Activated naive CD4-positive, alpha-beta T cell treated with anti-CD3 and anti-CD28 coated beads, Interleukin-2, amount 10 ng/mL, durations not matched to agents 7 days and 5 days (primary cell): ENCODE results near the gene FAAP100.
A peak's percentile ranks its signal among the peaks of the same experiment; 100 is the strongest.

Source experiments
- CTCF ChIA-PET: fragments of 350-600 bp; sonication (Branson Sonifier 250); formaldehyde crosslinking; loops from one replicate; lab custom pipeline; 2021; ENCODE audit warnings: antibody characterized with exemption; lab: Charles Lee
- DNase-seq: peaks from one replicate; pipeline ENCODE4 v3.0.0-alpha.2; 2020
- H3K27ac Mint-ChIP-seq: one replicate; pipeline ENCODE4 v1.8.0; 2021; ENCODE audit warnings: mild to moderate bottlenecking, moderate library complexity, mixed read lengths
- H3K27me3 Mint-ChIP-seq: one replicate; pipeline ENCODE4 v1.8.0; 2021; ENCODE audit warnings: mild to moderate bottlenecking, mixed read lengths
- H3K36me3 Mint-ChIP-seq: one replicate; pipeline ENCODE4 v1.8.0; 2021; ENCODE audit warnings: mixed read lengths
- H3K4me1 Mint-ChIP-seq: one replicate; pipeline ENCODE4 v1.8.0; 2021; ENCODE audit warnings: mixed read lengths
- H3K4me3 Mint-ChIP-seq: one replicate; pipeline ENCODE4 v1.8.0; 2021; ENCODE audit warnings: mild to moderate bottlenecking, moderate library complexity, mixed read lengths
- H3K9me3 Mint-ChIP-seq: one replicate; pipeline ENCODE4 v1.8.0; 2021; ENCODE audit warnings: mixed read lengths

FAAP100 gene

DNA sequence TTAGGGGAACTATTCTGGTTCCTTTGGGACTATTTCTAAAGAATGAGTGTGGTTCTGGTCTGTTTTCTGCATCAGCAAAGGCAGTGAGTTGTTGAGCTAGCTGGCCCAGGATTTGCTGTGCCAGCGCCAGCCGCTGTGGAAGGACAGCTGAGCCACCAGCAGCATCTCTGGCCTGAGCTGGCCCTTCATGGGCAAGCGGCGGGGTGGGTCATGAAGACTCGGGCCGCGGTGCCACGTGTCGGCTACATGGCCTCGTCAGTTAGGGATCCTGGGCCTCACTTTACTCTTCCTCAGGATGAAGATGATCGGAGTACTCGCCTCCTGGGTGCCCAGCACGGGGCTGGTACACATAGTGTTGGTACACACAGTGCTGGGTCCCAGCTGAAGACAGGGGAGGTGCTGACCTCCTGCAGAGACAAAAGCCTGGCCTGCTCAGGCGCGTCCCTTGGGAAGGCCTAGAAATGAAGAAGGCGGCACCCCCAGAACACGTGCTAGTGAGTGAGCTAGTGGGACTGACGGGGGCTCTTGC, 17.9 kb upstream of the FAAP100 start:
- CTCF ChIA-PET = interaction anchor here (2.4 kb wide), 1 partner anchor 31 kb away, joined by 9 read pairs; no protein-coding TSS in a partner anchor
- no peak overlapping the region for H3K27ac Mint-ChIP-seq

DNA sequence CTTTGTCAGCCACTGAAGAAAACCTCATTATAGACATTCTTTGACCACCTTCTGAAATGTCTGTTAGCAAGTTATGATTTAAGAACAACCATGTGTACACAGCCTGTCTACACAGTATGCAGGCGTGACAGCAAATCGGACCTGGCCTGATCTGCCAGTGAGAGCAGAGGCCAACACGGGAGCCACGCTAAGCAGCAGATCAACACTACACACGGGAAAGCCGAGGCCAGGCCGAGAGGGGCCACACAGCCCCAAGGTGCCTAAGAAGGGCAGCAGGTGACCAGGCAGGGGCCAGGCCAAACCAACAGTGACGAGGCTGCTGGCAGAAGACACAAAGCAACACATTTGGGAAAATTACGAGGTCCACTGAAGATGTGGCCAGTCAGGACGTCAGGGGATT, 16.3 kb upstream of the FAAP100 start:
- CTCF ChIA-PET = no interaction called here
- no peak for DNase-seq
- Mint-ChIP-seq H3K9me3 (no peaks in the 10 kb centered on the region), H3K36me3 (peaks cover 56% of the 10 kb centered on the region), H3K4me1 (peaks cover 5% of the 10 kb centered on the region), H3K27ac (no peak overlapping the region), H3K4me3 (no peak overlapping the region), H3K27me3 (no peaks in the 10 kb centered on the region)

More for the DNA sequence above, 17.9 kb upstream of the FAAP100 start:
- Mint-ChIP-seq H3K4me3 (no peak overlapping the region), H3K27me3 (no peaks in the 10 kb centered on the region), H3K9me3 (no peaks in the 10 kb centered on the region), H3K4me1 (peaks cover under 1% of the 10 kb centered on the region), H3K36me3 (peaks cover 56% of the 10 kb centered on the region)
- DNase-seq = no peak

DNA sequence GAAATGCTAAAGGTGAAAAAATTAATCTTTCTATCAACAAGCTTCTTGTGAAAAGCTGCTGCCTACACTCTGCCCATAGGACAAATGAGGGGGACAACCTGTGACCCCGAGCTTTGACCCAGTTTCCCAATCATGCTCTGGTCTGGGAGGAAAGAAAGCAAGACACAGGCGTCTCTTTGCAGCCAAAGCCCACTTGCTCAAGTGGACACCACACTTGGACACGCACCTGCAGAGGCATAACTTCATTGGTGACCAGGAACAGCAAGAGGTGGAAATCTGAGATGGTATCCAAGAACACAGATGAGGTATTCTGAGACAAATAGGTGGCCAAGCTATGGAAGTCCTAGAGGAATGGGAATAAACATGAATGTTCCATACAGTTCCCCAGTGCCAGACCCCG, 15.0 kb upstream of the FAAP100 start:
- CTCF ChIA-PET = interaction anchor here (1.0 to 1.2 kb wide), 2 partner anchors 12 to 34 kb away, joined by 4 read pairs; no protein-coding TSS in a partner anchor
- peaks cover 5% of the 10 kb centered on the region for H3K4me1 Mint-ChIP-seq
- no peak overlapping the region for H3K27ac Mint-ChIP-seq
- no peak overlapping the region for H3K4me3 Mint-ChIP-seq
- no peaks in the 10 kb centered on the region for H3K9me3 Mint-ChIP-seq
- no peak for DNase-seq
- no peaks in the 10 kb centered on the region for H3K27me3 Mint-ChIP-seq
- peaks cover 54% of the 10 kb centered on the region for H3K36me3 Mint-ChIP-seq

DNA sequence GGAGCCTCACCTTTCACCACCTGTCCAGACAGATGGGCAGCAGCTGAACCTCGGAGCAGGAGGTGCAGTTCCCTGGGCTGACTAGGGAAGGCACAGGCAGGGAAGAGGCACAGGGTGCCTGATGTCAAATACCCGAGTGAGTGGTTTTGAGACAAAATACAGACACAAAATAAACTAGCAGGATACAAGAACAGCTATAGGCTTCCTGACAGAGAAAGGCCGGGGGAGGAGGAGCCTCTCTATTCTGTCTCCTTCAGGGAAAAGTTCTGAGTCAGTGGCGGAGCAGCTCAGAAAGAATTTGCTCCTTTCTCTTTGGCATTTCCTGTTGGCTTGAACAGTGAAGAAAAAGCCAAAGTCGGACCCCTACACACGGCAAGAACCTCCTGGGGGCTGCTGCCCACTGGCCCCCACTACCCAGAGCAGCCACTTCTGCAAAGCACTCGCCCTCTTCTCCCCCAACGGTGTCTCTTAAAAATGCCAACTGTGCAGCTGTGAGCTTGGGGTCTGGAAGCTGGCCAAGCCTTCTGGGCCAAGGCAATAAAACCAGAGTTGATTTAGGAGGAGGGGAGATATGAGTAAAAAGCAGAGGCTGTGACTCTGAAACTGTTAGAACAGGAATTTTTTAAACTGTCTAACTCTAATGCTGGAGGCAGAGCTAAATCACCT, 14.4 kb upstream of the FAAP100 start:
- H3K27me3 Mint-ChIP-seq = no peaks in the 10 kb centered on the region
- CTCF ChIA-PET = interaction anchor here (1.0 to 1.2 kb wide), 2 partner anchors 12 to 34 kb away, joined by 4 read pairs; no protein-coding TSS in a partner anchor
- H3K27ac Mint-ChIP-seq = peak overlapping the region; percentile 34
- H3K4me3 Mint-ChIP-seq = no peak overlapping the region
- no peaks in the 10 kb centered on the region for H3K9me3 Mint-ChIP-seq
- no peak for DNase-seq
- H3K36me3 Mint-ChIP-seq = peaks cover 54% of the 10 kb centered on the region
- peaks cover 5% of the 10 kb centered on the region for H3K4me1 Mint-ChIP-seq

DNA sequence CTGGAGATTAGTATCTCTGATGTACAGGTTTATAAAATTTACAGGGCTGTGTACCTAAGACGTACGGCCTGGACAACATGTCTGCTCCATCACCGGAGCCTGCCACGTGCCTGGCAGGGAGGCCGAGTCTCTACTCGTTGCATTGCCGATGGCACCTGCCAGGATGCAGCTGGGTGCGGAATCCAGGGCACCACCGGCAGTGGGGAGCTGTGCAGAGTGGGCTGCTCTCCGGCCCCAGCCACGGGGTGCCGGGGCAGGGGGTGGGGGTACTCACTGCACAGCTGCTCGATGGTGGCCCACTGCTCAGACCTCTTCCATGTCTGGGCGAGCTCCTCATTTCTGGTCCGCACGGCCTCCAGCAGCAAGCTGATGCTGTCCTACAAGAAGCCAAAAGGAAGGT, 13.1 kb upstream of the FAAP100 start:
- peaks cover 5% of the 10 kb centered on the region for H3K4me1 Mint-ChIP-seq
- CTCF ChIA-PET = no interaction called here
- no peaks in the 10 kb centered on the region for H3K27me3 Mint-ChIP-seq
- H3K36me3 Mint-ChIP-seq = peaks cover 54% of the 10 kb centered on the region
- H3K9me3 Mint-ChIP-seq = no peaks in the 10 kb centered on the region
- H3K4me3 Mint-ChIP-seq = no peak overlapping the region
- H3K27ac Mint-ChIP-seq = no peak overlapping the region
- no peak for DNase-seq

DNA sequence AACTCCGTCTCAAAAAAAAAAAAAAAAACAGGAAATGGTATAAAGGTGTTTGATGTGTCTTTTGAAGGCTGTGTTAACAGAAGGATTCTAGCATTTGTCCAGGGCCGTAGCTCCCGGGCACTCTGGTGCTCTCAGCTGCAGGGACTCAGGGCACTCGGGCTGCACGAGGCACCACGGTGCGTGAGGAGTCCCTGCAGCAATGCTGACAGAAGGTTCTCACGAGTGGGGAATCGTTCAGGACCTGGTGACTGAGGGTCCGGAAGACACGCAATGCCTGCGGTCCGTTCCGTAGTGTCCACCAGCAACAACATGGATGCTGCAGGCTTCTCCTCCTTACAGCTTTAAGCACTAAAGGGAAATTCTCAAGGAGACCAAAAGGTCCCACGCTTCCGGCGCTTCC, 12.6 kb upstream of the FAAP100 start:
- H3K4me3 Mint-ChIP-seq = no peak overlapping the region
- H3K27me3 Mint-ChIP-seq = no peaks in the 10 kb centered on the region
- no peak for DNase-seq
- H3K4me1 Mint-ChIP-seq = peaks cover 5% of the 10 kb centered on the region
- CTCF ChIA-PET = no interaction called here
- H3K36me3 Mint-ChIP-seq = peaks cover 50% of the 10 kb centered on the region
- H3K9me3 Mint-ChIP-seq = no peaks in the 10 kb centered on the region
- no peak overlapping the region for H3K27ac Mint-ChIP-seq

DNA sequence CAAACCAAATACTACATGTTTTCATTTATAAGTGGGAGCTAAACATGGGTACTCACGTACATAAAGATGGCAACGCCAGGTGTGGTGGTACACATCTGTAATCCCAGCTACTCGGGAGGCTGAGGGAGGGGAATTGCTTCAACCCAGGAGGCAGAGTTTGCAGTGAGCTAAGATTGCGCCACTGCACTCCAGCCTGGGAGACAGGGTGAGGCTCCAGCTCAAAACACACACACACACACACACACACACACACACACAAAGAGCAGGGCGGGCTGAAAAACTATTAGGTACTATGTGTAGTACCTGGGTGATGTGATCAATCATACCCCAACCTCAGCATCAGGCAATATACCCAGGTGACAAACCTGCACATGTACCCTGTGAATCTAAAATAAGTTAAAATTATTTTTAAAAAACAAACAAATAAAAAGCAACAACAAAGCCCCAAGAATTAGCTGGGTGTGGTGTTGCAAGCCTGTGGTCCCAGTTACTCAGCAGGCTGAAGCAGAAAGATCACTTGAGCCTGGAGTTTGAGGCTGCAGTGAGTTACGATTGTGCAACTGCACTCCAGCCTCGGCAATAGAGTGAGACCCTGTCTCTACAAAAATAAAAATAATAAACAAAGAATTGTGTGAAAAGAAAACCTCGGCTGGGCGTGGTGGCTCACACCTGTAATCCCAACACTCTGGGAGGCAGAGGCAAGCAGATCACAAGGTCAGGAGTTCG, 11.9 kb upstream of the FAAP100 start:
- peaks cover 5% of the 10 kb centered on the region for H3K4me1 Mint-ChIP-seq
- no peak overlapping the region for H3K27ac Mint-ChIP-seq
- peaks cover 47% of the 10 kb centered on the region for H3K36me3 Mint-ChIP-seq
- no peaks in the 10 kb centered on the region for H3K9me3 Mint-ChIP-seq
- CTCF ChIA-PET = no interaction called here
- H3K4me3 Mint-ChIP-seq = no peak overlapping the region
- no peaks in the 10 kb centered on the region for H3K27me3 Mint-ChIP-seq
- no peak for DNase-seq

DNA sequence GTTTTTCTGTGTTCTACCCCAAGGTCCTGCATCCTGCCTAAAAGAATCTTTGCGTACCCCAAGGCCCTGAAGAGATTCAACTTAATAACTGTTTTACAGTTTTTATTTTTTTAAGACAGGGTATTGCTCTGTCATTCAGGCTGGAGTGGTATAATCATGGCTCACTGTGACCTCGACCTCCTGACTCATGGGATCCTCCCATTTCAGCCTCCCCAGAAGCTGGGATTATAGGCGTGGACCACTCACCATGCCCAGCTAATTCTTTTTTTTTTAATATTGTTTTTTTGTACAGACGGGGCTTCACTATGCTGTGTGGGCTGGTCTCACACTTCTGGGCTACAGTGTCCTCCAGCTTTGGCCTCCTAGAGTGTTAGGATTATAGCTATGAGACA, 9.3 kb upstream of the FAAP100 start:
- Mint-ChIP-seq H3K9me3 (no peaks in the 10 kb centered on the region), H3K4me1 (peaks cover 5% of the 10 kb centered on the region), H3K27ac (no peak overlapping the region), H3K27me3 (no peaks in the 10 kb centered on the region), H3K36me3 (peaks cover 35% of the 10 kb centered on the region), H3K4me3 (no peak overlapping the region)
- CTCF ChIA-PET = interaction anchor here (0.7 to 0.9 kb wide), 2 partner anchors 40 to 241 kb away, joined by 3 to 4 read pairs; no protein-coding TSS in a partner anchor
- no peak for DNase-seq

DNA sequence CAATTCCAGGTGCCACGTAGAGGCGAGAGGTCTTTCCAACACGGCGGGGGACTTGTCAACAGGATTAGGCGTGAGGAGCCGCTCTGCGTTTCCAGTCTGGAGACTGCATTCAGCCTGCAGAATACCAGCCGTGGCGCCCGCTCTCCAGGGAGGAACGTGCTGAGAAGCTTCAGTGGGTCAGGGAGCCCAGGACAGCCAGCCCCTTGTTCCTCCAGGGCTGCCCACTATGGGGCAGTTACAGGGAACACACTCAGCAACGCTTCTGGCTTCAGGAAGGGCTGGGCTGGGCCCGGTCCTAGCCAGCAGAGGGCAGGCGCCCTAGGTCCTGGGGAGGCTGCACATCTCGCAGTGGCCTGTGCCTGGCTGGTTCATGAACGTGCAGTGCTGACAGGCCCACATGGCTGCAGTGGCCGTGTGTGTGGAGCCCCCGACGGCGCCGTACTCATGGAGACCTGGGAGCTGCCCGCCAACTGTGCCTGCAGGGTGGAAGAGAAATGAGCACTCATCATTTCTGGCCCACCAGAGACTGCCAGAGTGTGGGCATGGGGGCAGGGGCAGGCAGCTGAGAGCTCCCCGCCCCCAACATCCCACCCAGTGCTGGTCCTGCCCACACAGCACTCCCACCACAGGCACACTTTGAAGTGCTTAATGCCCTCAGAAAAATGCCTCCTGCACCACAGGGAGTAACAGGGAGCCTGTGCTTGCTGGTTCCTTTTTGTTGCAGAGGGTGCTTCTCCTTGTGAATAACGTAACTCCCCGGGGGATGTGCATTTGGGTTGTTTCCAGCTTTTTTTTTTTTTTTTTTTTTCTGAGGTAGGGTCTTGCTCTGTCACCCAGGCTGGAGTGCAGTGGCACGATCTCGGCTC, 7.0 kb upstream of the FAAP100 start:
- H3K4me3 Mint-ChIP-seq = no peak overlapping the region
- H3K36me3 Mint-ChIP-seq = peaks cover 16% of the 10 kb centered on the region
- CTCF ChIA-PET = no interaction called here
- no peaks in the 10 kb centered on the region for H3K9me3 Mint-ChIP-seq
- no peak overlapping the region for H3K27ac Mint-ChIP-seq
- H3K27me3 Mint-ChIP-seq = no peaks in the 10 kb centered on the region
- no peak for DNase-seq
- H3K4me1 Mint-ChIP-seq = peaks cover 4% of the 10 kb centered on the region

DNA sequence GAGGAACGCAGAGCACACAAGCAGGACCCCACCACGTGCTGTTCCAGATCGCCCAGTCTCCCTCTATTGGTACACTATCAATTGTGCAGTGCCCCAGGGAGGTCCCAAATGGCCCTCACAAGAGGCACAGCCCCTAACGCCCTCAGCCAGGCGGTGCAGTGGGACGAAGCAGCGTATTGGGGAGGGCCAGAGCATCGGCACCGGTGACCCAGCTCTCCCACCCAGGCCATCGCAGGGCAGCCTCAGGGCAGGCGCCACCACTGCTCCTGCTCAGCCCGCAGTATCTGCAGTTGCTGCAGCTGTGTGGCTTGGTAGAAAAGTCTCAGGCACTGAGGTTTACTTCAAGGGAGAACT, 5.9 kb upstream of the FAAP100 start:
- Mint-ChIP-seq H3K27me3 (no peaks in the 10 kb centered on the region), H3K27ac (no peak overlapping the region), H3K36me3 (peaks cover 16% of the 10 kb centered on the region), H3K9me3 (no peaks in the 10 kb centered on the region), H3K4me1 (peaks cover 15% of the 10 kb centered on the region), H3K4me3 (no peak overlapping the region)
- CTCF ChIA-PET = no interaction called here
- DNase-seq = no peak

DNA sequence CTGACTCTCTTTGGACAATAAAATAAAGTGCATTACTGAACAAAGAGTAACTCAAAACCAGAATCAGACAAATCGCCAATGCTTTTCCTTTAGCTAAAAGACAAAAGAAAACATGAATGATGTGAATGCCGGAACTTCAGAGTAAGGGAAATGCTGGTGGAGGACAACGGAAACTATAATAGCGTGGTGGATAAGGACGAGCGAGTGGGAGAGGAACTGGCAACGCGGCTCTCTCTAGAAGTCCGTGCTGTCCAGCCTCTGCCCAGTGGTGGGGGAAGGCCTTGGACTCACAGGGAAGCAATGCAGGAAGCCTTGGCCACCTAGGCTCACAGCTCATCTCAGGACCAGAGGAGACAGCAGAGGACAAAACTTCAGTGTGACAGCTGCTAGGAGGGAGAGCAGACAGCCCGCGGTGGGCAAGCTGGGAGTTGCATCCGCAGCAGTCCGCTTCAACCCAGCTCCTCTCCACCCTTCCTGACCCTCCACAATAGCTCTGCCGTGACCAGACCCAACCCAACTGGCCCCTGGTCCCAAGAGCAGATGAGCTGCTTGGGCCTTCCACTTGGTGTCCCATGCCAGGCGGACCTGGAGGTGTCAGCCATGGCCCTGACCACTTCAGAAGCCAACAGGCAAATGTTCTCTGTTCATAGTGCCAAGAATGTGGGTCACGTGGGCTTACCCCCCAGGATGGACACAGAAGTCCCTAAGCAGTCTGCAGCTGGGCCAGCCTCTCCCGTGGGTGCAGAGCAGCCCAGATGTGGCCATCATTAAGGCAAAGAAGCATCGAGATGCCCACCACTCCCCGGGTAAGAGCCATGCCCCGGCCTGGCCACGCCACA, 5.3 kb upstream of the FAAP100 start:
- H3K4me3 Mint-ChIP-seq = no peak overlapping the region
- H3K27ac Mint-ChIP-seq = no peak overlapping the region
- H3K4me1 Mint-ChIP-seq = peaks cover 16% of the 10 kb centered on the region
- peaks cover 13% of the 10 kb centered on the region for H3K36me3 Mint-ChIP-seq
- H3K9me3 Mint-ChIP-seq = no peaks in the 10 kb centered on the region
- DNase-seq = no peak
- CTCF ChIA-PET = interaction anchor here (0.9 kb wide), 1 partner anchor 43 kb away, joined by 3 read pairs; no protein-coding TSS in a partner anchor
- H3K27me3 Mint-ChIP-seq = no peaks in the 10 kb centered on the region

DNA sequence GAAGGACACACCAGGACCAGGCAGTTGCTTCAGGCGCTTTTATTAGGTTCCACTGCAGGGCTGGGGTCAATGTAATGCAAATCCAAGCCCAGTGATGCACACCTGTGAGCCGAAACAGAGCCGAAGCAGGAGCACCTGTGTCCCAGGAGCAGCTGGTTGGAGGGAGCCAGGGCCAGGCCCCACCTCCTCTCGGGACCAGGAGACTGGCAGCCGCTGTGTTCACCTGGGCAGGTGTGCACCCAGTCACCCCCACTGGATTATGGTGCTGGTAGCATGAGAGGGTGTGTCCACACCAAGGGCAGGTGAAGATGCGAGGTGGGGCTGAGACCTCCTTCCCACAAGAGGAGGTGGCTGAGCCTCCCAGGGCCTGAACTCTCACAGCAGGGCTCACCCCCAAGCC, 4.7 kb upstream of the FAAP100 start:
- CTCF ChIA-PET = interaction anchor here (0.9 kb wide), 1 partner anchor 44 kb away, joined by 3 read pairs; no protein-coding TSS in a partner anchor
- H3K27ac Mint-ChIP-seq = no peak overlapping the region
- peaks cover 16% of the 10 kb centered on the region for H3K4me1 Mint-ChIP-seq

DNA sequence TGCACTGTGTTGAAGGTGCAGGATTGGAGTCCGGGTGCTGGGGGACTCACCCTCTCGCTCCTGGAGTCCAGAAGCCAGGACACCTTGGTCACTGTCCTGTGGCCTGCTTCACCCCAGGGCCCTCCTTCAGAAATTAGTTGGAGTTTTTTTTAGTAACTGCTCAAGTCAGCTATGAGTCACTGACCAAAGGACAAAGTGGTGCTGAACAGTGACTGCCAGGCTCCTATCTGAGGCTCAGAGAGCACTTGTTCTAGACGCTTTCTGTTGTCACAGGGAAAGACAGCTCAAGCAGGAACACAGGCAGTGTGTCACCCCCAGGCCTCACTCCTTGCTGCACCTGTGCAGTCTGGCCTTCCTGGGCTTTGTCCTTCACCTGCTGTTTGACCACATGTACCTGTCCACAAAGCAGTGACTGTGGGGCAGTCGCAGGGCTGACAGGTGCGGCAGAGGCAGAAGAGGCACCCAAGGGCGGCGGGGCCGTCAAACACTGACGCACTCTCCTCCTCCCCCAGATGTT, 4.1 kb upstream of the FAAP100 start:
- peaks cover 20% of the 10 kb centered on the region for H3K4me1 Mint-ChIP-seq
- DNase-seq = no peak
- no peak overlapping the region for H3K27ac Mint-ChIP-seq
- H3K27me3 Mint-ChIP-seq = no peaks in the 10 kb centered on the region
- H3K36me3 Mint-ChIP-seq = peaks cover 9% of the 10 kb centered on the region
- H3K4me3 Mint-ChIP-seq = no peak overlapping the region
- no peaks in the 10 kb centered on the region for H3K9me3 Mint-ChIP-seq
- CTCF ChIA-PET = interaction anchor here (0.8 kb wide), 1 partner anchor 44 kb away, joined by 3 read pairs; no protein-coding TSS in a partner anchor

More for the DNA sequence above, 4.7 kb upstream of the FAAP100 start:
- no peak for DNase-seq
- Mint-ChIP-seq H3K36me3 (peaks cover 11% of the 10 kb centered on the region), H3K27me3 (no peaks in the 10 kb centered on the region), H3K4me3 (no peak overlapping the region), H3K9me3 (no peaks in the 10 kb centered on the region)
